Stimulated activated CD4-positive, alpha-beta T cell treated with anti-CD3 and anti-CD28 coated beads, Interleukin-4, amount 100 ng/mL, for 48 hours (primary cell): ENCODE measurements around the gene MMP25.

Source experiments
- DNase-seq, 2 donors: peaks; one replicate each; pipeline ENCODE4 v3.0.0-alpha.2; 2020; ENCODE audit warnings: low read depth in 2 of 2

Gene MMP25

DNA sequence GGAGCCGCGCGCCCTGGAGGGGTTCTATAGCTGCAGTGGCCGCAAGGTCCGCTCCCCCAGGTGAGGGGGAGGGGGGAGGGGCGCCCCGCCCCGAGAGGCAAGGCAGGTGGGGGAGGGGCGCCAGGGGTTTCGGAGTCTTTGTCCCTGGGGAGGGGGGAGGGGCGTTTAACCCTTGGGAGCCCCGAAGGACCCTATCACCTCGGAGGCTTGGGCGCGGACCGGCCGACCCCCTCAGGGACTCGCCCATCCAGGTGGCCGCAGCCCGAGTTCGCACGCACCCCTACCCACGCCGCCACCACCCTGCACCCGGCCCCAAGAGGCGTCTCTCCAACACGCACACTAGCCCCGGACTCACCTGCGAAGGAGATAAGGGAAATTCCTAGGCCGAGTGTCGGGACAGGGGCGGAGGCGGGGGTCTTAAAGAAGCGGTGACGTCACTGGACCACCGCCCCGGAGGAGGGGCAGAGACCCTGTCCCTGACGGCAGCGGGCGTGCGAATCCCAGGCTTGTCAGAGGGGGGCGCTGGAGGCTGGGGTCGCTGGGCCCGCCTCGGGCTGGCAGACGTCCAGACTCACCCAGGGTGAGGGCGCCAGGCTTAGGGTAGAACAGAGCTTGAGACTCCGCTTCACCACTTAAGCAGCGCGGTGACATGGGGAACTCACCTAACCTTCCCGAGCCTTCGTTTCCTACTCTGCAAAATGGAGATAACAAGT, 28.4 kb upstream of the MMP25 start, which contains the start of gene CLDN6:
CLDN6 (minus strand) TSS at position 390 of the 713 bp plus-strand sequence. CDS start 2,162 bp downstream, outside the sequence.
- DNase-seq: no peak

GRCh38 chr16:3019594-3020246, 26.6 kb upstream of the MMP25 start:
- DNase-seq: no peak

DNA sequence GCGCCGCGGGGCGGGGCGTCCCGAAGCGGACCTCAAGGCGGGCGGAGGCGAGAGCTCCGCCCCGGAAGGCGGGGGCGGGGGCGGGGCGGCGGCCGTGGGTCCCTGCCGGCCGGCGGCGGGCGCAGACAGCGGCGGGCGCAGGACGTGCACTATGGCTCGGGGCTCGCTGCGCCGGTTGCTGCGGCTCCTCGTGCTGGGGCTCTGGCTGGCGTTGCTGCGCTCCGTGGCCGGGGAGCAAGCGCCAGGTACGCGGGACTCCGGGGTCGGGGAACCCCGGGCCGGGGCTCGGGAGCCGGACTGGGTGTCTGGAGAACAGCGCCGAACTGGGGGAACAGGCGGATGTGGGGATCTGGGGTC, 26.1 kb upstream of the MMP25 start, which contains the start of gene TNFRSF12A:
TNFRSF12A (plus strand) TSS at position 122 of the 357 bp plus-strand sequence; CDS start at position 152, 30 bp downstream.
- peak; percentile 47 to 63 for DNase-seq

GRCh38 chr16:3020604-3021448, 25.5 kb upstream of the MMP25 start:
- DNase-seq: no peak

- DNase-seq: peak; percentile 82 to 91
These were observed 24.7 kb upstream of the MMP25 start for GRCh38 chr16:3021449-3022207.

- DNase-seq: peak; percentile 88 to 93
These were observed 24.1 kb upstream of the MMP25 start for GRCh38 chr16:3022208-3022683.

DNA sequence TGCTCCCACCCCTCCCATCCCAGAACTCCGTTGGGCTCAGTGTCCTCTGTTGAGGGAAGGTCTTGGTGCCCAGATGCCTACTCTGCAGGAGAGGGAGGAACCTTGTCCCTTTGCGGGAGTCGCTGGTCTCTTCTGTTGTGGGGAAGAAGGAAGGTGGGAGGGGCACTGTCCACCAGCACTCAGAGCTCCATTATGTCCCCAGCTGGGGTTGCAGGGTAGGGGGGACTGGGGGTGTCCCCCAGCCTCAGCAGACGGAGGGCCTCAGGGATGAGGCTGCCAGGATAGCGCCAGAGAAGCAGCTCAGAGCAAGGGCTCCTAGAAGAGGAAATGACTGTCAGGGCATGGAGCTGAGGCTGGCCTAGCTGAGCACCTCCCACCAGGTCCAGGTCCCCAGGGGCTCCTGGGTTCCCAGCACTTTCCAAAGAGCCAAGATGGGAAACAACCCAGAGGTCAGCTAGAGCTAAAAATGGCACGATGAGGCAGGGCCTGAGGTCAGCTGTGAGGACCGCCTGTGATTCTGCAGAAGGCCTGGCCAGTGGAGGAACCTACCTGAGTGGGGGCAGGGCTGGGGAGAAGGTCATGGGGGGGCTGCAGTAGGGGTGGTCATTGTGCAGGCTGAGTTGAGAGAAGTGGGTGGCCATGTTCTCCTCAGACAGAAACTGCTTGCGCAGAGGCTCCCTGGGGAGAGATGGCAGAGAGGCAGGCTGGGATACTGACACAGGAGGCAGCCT, 23.5 kb upstream of the MMP25 start:
- DNase-seq: no peak

GRCh38 chr16:3023415-3023668, 23.0 kb upstream of the MMP25 start:
- DNase-seq: no peak

- peak; percentile 94 to 95 for DNase-seq
These were observed 22.5 kb upstream of the MMP25 start, which contains the start of the genes HCFC1R1 and THOC6 for GRCh38 chr16:3023669-3024478. Gene HCFC1R1, minus strand, starts transcription at chr16:3023942. Its CDS starts 1 bp downstream, at chr16:3023941. Gene THOC6, plus strand, starts transcription at chr16:3024035. Its CDS starts 292 bp downstream, at chr16:3024327.

DNA sequence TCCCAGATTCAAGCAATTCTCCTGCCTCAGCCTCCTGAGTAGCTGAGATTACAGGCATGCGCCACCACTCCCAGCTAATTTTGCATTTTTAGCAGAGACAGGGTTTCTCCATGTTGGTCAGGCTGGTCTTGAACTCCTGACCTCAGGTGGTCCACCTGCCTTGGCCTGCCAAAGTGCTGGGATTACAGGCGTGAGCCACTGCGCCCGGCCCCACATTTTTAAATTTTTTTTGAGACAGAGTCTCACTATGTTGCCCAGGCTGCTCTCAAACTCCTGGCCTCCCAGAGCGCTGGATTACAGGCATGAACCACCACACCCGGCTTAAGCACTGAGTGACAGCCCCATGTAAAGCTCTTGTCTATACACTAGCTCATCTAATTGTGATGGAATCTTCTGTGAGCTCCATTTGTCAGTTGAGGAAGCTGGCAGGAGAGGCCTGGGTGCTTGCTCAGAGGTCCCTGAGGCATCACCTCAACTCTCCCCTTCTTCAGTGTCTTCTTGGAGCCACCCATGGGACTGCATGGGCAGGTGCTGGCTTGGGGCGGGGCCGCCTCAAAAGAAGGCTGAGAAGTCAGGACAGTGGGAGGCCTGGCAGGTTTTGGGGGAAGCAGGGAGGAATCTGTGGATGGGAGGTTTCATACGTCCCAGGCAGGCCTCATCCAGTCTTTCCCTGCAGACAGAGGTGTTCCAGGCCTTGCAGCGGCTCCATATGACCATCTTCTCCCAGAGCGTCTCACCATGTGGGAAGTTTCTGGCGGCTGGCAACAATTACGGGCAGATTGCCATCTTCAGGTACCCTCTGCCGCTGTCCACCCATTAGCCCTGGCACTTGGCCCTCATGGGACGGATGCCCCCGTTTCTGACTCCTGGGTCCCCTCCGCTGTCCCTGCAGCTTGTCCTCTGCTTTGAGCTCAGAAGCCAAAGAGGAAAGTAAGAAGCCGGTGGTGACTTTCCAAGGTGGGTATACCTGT, 21.0 kb upstream of the MMP25 start:
- no peak for DNase-seq

GRCh38 chr16:3026003-3026378, 20.4 kb upstream of the MMP25 start:
- DNase-seq: no peak

DNA sequence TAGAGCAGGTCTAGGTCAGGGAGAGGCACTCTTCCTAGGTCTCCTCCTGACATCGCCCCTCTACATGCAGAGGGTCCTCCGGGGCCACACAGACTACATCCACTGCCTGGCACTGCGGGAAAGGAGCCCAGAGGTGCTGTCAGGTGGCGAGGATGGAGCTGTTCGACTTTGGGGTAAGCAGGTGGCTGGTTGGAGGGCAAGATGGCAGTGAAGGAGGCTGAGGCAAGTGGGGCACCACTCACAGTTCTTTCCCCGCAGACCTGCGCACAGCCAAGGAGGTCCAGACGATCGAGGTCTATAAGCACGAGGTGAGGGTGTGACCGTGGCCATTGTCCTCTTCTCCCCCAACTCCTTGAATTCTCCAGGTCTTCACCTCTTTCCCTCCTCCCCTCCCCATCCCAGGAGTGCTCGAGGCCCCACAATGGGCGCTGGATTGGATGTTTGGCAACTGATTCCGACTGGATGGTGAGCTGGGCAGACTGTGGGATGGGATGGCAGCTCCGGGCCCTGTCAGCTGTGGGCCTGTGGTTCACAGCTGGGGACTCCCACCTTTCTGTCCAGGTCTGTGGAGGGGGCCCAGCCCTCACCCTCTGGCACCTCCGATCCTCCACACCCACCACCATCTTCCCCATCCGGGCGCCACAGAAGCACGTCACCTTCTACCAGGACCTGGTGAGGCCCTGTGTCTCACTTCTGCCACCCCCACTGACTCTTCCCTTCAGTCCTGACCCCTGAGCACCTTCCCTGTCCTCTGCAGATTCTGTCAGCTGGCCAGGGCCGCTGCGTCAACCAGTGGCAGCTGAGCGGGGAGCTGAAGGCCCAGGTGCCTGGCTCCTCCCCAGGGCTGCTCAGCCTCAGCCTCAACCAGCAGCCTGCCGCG, 19.5 kb upstream of the MMP25 start:
- no peak for DNase-seq

- DNase-seq: no peak
These were observed 18.9 kb upstream of the MMP25 start for GRCh38 chr16:3027489-3027795.

- peak; percentile 85 to 92 for DNase-seq
These were observed 18.2 kb upstream of the MMP25 start for GRCh38 chr16:3027983-3028715.

DNA sequence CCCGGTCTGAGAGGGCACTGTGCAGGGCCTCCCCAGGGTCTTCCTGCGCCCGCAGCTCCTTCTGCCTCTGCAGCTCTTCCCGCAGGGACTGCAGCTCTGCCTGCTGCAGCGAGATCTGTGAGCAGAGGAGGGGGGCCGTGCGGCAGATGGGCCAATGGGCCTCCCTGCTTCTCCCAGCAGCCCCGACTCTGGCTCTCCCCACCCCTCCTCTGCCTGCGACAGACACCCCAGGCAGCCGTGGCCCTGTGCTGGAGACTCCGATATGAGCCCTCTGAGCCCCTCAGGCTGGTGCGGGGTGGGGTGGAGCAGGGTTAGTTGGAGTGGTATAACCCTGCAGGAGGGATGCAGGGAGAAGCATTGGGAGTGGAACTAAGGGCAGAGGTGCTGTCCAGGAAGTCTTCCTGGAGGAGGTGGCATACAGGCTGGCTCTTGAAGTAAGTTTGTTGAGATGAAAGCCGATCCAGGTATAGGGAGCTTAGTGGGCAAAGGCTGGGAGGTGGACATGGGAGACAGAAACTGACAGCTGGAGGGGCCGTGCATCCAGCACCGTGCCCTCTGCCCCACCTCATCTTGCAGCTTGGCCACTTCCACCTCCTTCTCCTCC, 17.5 kb upstream of the MMP25 start:
- no peak for DNase-seq

DNA sequence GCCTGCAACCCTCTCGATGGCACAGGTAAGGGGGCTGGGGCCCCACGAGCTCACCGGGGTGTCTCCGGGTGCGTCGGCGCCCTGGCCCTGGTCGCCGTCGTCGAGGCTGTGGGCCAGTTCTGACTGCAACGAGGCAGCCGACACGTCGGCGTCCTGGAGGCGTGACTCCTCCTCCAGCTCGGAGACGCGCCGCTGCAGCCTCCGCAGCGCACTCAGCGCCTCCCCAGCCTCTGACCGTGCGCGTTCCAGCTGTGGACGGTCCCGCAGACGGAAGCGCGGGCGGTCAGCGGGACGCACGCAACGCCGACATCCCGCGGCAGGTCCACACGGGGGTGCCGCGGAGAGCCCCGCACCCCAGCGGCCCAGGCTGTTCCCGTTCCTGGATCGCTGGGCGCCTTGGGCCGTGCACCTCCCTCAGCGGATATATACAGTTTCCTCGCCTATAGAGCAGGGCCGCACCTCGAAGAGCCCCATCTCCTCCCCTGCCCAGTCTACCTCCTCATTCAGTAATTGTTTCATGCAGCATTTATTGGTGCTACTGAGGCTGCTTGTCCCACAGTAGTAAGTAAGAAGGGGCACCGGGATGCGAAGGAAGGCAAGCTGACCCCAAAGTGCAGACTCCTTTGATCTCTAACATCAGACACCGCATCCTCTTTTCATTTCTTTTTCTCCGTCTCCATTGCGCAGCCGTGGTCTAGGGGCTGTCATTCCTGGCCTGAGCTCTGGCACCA, 16.7 kb upstream of the MMP25 start:
- peak in 1 of 2 donors; percentile 45 for DNase-seq
